HepG2 (cell line): ENCODE results near the gene CSNK1G3. TPM values are rescaled to one million over a fixed set of nuclear protein-coding genes. Genes with fewer than 3 reads are reported as not detected.

Experiments
- ATAC-seq: fragments of 200-7000 bp; cut with Tn5 transposase; 3 replicates; pipeline ENCODE4 v1.9.1; 2020; ENCODE audit warnings: mild to moderate bottlenecking, moderate library complexity
- BruUV-seq: library from RNA; stranded (reverse); fragments of 400-500 nt; replicated peaks from 2 replicates; lab custom pipeline; 2021; lab: Mats Ljungman, UMichigan
- CTCF ChIA-PET: fragments of 300-600 bp; formaldehyde crosslinking; extraction: SDS; loops from one replicate; lab custom pipeline; 2021; ENCODE audit warnings: low total read pairs, inconsistent platforms, low intra/inter-chr PET ratio; lab: Yijun Ruan, JAX
- POLR2A ChIA-PET: fragments of 350-600 bp; sonication (Branson Sonifier 250); formaldehyde crosslinking; loops from one replicate; lab custom pipeline; 2020; ENCODE audit warnings: antibody characterized with exemption, inconsistent platforms; lab: Yijun Ruan, JAX
- DNase-seq: peaks from one replicate; pipeline ENCODE4 v3.0.0-alpha.2; 2015; ENCODE audit warnings: low spot score
- FAIRE-seq: peaks from 3 replicates; lab custom pipeline; 2011; peaks lifted over from hg19 to GRCh38; lab: Jason Lieb, UNC
- H2AFZ ChIP-seq: one replicate; pipeline ENCODE4 v1.6.1; 2011; ENCODE audit warnings: low read length, inconsistent platforms
- H3K27ac ChIP-seq: fragments of 300-600 bp; 3 replicates; pipeline ENCODE4 v1.8.0; 2011; ENCODE audit warnings: mixed run types, mild to moderate bottlenecking, mixed read lengths, low read length, inconsistent platforms; ENCODE audit not compliant: insufficient read depth; ENCODE audit errors: extremely low read length
- H3K27me3 ChIP-seq, 2 experiments: fragments of 200-600 bp in 1 of 2; 2 replicates in 1 of 2; 3 replicates in 1 of 2; pipeline versions ENCODE4 v1.6.0 to v1.8.0; 2011; ENCODE audit warnings: low read length in 2 of 2, mild to moderate bottlenecking in 2 of 2, moderate library complexity in 2 of 2, inconsistent platforms in 1 of 2; ENCODE audit not compliant: insufficient read depth in 2 of 2, control insufficient read depth in 1 of 2
- H3K36me3 ChIP-seq, 2 experiments: fragments of 200-600 bp in 1 of 2; replicated peaks in 1 of 2; 2 replicates in 1 of 2; 3 replicates in 1 of 2; pipeline versions ENCODE4 v1.5.1 to v1.8.0; 2011; ENCODE audit warnings: low read length in 2 of 2, inconsistent platforms in 1 of 2; ENCODE audit not compliant: insufficient read depth in 2 of 2, control insufficient read depth in 1 of 2
- H3K4me1 ChIP-seq: 2 replicates; pipeline ENCODE4 v1.5.1; 2012; ENCODE audit warnings: low read length, inconsistent platforms; ENCODE audit not compliant: insufficient read depth
- H3K4me2 ChIP-seq: 2 replicates; pipeline ENCODE4 v1.6.0; 2011; ENCODE audit warnings: low read depth, low read length, inconsistent platforms
- H3K4me3 ChIP-seq, 3 experiments: fragments of 200-600 bp in 1 of 3; sonication (generic), shearing (Covaris generic) in 1 of 3; replicated peaks in 1 of 3; 2 replicates each; pipeline ENCODE4 v1.5.1; 2011 to 2016; ENCODE audit warnings: low read length in 3 of 3, inconsistent platforms in 2 of 3, low read depth in 2 of 3, mild to moderate bottlenecking in 2 of 3, control low read depth in 1 of 3, mixed read lengths in 1 of 3; ENCODE audit not compliant: insufficient read depth in 1 of 3
- H3K79me2 ChIP-seq: one replicate; pipeline ENCODE4 v1.6.1; 2011; ENCODE audit warnings: low read length, inconsistent platforms; ENCODE audit not compliant: insufficient read depth
- H3K9ac ChIP-seq: 2 replicates; pipeline ENCODE4 v1.6.0; 2011; ENCODE audit warnings: mild to moderate bottlenecking, low read depth, low read length, inconsistent platforms; ENCODE audit not compliant: insufficient read depth
- H3K9me3 ChIP-seq: 2 replicates; pipeline ENCODE4 v1.5.1; 2012; ENCODE audit warnings: mild to moderate bottlenecking, low read length
- H4K20me1 ChIP-seq: 2 replicates; pipeline ENCODE4 v1.6.0; 2011; ENCODE audit warnings: inconsistent platforms, mild to moderate bottlenecking, low read length, moderate library complexity; ENCODE audit not compliant: insufficient read depth
- ETV5 ChIP-seq: IDR thresholded peaks from 2 replicates; pipeline ENCODE4 v1.6.1; 2018; ENCODE audit warnings: missing biosample characterization, missing genetic modification reagents, inconsistent platforms, borderline replicate concordance
- HMGXB3 ChIP-seq: sonication (generic); formaldehyde crosslinking; IDR thresholded peaks from 2 replicates; pipeline ENCODE4 v1.4.0; 2020; ENCODE audit warnings: missing genetic modification reagents, borderline replicate concordance
- HOXA9 ChIP-seq: sonication (generic); formaldehyde crosslinking; IDR thresholded peaks from 2 replicates; pipeline ENCODE4 v1.8.1; 2022; ENCODE audit warnings: missing genetic modification reagents, mild to moderate bottlenecking, moderate library complexity, borderline replicate concordance
- KLF6 ChIP-seq: IDR thresholded peaks from 2 replicates; pipeline ENCODE4 v1.8.0; 2016; ENCODE audit warnings: missing biosample characterization, missing genetic modification reagents
- ONECUT2 ChIP-seq: sonication (generic); formaldehyde crosslinking; IDR thresholded peaks from 2 replicates; pipeline ENCODE4 v1.4.0; 2020; ENCODE audit warnings: missing genetic modification reagents
- SP5 ChIP-seq: IDR thresholded peaks from 2 replicates; pipeline ENCODE4 v1.6.1; 2016; ENCODE audit warnings: low read depth, borderline replicate concordance
- TRIM22 ChIP-seq: fragments of 450-650 bp; IDR thresholded peaks from 2 replicates; pipeline ENCODE4 v1.6.1; 2017
- ZNF160 ChIP-seq: sonication (generic); formaldehyde crosslinking; IDR thresholded peaks from 2 replicates; pipeline ENCODE4 v1.8.0; 2022; ENCODE audit warnings: mild to moderate bottlenecking, inconsistent platforms, missing genetic modification reagents
- ZNF18 ChIP-seq: sonication (generic); formaldehyde crosslinking; IDR thresholded peaks from 2 replicates; pipeline ENCODE4 v1.8.0; 2022; ENCODE audit warnings: mild to moderate bottlenecking, missing genetic modification reagents; ENCODE audit not compliant: insufficient replicate concordance
- ZNF251 ChIP-seq: sonication (generic); formaldehyde crosslinking; IDR thresholded peaks from 2 replicates; pipeline ENCODE4 v1.9.0; 2021; ENCODE audit warnings: mild to moderate bottlenecking, missing genetic modification reagents
- ZNF34 ChIP-seq: sonication (generic); formaldehyde crosslinking; IDR thresholded peaks from 2 replicates; pipeline ENCODE4 v1.4.0; 2020; ENCODE audit warnings: mild to moderate bottlenecking, missing genetic modification reagents, borderline replicate concordance
- ZNF530 ChIP-seq: sonication (generic); formaldehyde crosslinking; IDR thresholded peaks from 2 replicates; pipeline ENCODE4 v1.5.0; 2020; ENCODE audit warnings: low read depth, mild to moderate bottlenecking, missing genetic modification reagents
- ZNF773 ChIP-seq: sonication (generic); formaldehyde crosslinking; IDR thresholded peaks from 2 replicates; pipeline ENCODE4 v1.4.0; 2020; ENCODE audit warnings: missing genetic modification reagents, borderline replicate concordance
- WGBS: methylation state at CpG from one replicate; pipeline ENCODE4 v1.1.6; 2017; ENCODE audit warnings: low lambda C conversion rate; 5-methylcytosine and 5-hydroxymethylcytosine counted together
- in situ Hi-C: cut with HindIII; loops from 2 replicates; pipeline ENCODE4 v1.10.0; 2017; ENCODE audit warnings: low pct_unique_long_range_greater_than_20kb; ENCODE audit not compliant: extremely low pct_ligation_motif_present
- intact Hi-C: fragments of 100-400 bp; cut with micrococcal nuclease; formaldehyde crosslinking; loops from one replicate; pipeline ENCODE4 v1.10.0; 2022; ENCODE audit not compliant: unreplicated experiment
- polyA plus RNA-seq, 8 experiments: library from polyadenylated mRNA; depleted of rRNA in 3 of 8; stranded (reverse) in 7 of 8; unstranded in 1 of 8; fragments of >200 nt; fragmentation: Illumina TruSeq in 4 of 8; extraction: Trizol in 4 of 8; gene quantifications; 2 replicates each; pipeline versions ENCODE4 v1.2.1 to v1.2.3, GENCODE V29; 2011 to 2016; ENCODE audit warnings: low read depth in 4 of 8, missing spikeins in 1 of 8, mixed read lengths in 1 of 8; ENCODE audit not compliant: insufficient read depth in 1 of 8
- total RNA-seq, 5 experiments: library from RNA; depleted of rRNA; stranded (reverse); fragments of >200 nt; fragmentation: Illumina TruSeq; extraction: Trizol; gene quantifications; 2 replicates each; pipeline ENCODE4 v1.2.3, GENCODE V29; 2016; ENCODE audit warnings: low read depth in 1 of 5

Gene CSNK1G3
- total and polyA plus RNA-seq, 2 of the 13 experiments (the other 11 are each of a cell fraction or from before 2014, with no cell fraction given), result 11.3 to 31.5 TPM

GRCh38 chr5:123515904-123516303 is 3.9 kb downstream of the CSNK1G3 start (continued):
- TF ChIP-seq HMGXB3, result no peak
- no peak for TF ChIP-seq ZNF160
- TF ChIP-seq ZNF18, result no peak

- intact Hi-C loops, result loop anchor here (10.0 kb wide), 1 partner anchor 673 kb away; the partner anchor contains the start of gene SNX24
- H3K27me3 ChIP-seq, result no peaks in the 10 kb centered on the region
- no peak overlapping the region for H3K27ac ChIP-seq
- H3K9ac ChIP-seq, result no peak overlapping the region
- ATAC-seq (no peak), FAIRE-seq (no peak), DNase-seq (no peak)
- H3K4me1 ChIP-seq, result peaks cover 42% of the 10 kb centered on the region
- ChIA-PET CTCF (no interaction called here), POLR2A (no interaction called here)
- H3K4me3 ChIP-seq, result no peak overlapping the region
- peaks cover 10% of the 10 kb centered on the region; the same call in 1 of the 2 replicates for H4K20me1 ChIP-seq
- no peak overlapping the region for H2AFZ ChIP-seq
- no peaks in the 10 kb centered on the region for H3K9me3 ChIP-seq
- H3K36me3 ChIP-seq, result no peaks in the 10 kb centered on the region
- BruUV-seq, result no TSS peak
- TF ChIP-seq ZNF530 (CRISPR knock-in tag) (no peak), ZNF34 (CRISPR knock-in tag) (no peak), ONECUT2 (CRISPR knock-in tag) (no peak), HOXA9 (CRISPR knock-in tag) (no peak), TRIM22 (no peak), SP5 (CRISPR knock-in tag) (no peak), ETV5 (no peak), KLF6 (CRISPR knock-in tag) (no peak), ZNF251 (CRISPR knock-in tag) (no peak), ZNF773 (CRISPR knock-in tag) (no peak)
- WGBS, result 86% methylated on average over 3 of the region's 3 CpGs
- peaks cover 96% of the 10 kb centered on the region for H3K79me2 ChIP-seq
- in situ Hi-C loops, result no loop called here
- no peak overlapping the region for H3K4me2 ChIP-seq
Observed at GRCh38 chr5:123517476-123517875, 5.5 kb downstream of the CSNK1G3 start.
